GM19468 (cell line): ENCODE measurements around the gene TTLL13.
A peak's percentile ranks its signal among the peaks of the same experiment; 100 is the strongest.

Experiments used
- ATAC-seq: cut with Tn5 transposase; IDR thresholded peaks from one replicate; pipeline ENCODE4 v1.9.1; 2021; ENCODE audit warnings: mild to moderate bottlenecking, moderate library complexity, moderate number of reproducible peaks; ENCODE audit not compliant: unreplicated experiment; ENCODE audit errors: extremely low read depth

TTLL13 gene, protein sequence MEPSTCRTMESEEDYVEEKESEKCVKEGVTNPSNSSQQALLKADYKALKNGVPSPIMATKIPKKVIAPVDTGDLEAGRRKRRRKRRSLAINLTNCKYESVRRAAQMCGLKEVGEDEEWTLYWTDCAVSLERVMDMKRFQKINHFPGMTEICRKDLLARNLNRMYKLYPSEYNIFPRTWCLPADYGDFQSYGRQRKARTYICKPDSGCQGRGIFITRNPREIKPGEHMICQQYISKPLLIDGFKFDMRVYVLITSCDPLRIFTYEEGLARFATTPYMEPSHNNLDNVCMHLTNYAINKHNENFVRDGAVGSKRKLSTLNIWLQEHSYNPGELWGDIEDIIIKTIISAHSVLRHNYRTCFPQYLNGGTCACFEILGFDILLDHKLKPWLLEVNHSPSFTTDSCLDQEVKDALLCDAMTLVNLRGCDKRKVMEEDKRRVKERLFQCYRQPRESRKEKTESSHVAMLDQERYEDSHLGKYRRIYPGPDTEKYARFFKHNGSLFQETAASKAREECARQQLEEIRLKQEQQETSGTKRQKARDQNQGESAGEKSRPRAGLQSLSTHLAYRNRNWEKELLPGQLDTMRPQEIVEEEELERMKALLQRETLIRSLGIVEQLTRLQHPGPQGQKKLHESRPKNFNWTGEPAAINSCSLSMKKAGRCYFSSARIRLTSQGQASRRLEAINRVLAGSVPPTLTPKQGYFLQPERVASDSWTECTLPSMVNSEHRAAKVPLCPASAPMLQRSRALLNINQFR

GRCh38 chr15:90249203-90249863 lies at the start of gene TTLL13:
TSS of gene TTLL13 (plus strand) at chr15:90249556. CDS start at chr15:90250631, 1,075 bp downstream.
- ATAC-seq = no peak

- ATAC-seq = no peak
These were observed 48.7 kb upstream of the TTLL13 start for GRCh38 chr15:90200534-90201129.

DNA sequence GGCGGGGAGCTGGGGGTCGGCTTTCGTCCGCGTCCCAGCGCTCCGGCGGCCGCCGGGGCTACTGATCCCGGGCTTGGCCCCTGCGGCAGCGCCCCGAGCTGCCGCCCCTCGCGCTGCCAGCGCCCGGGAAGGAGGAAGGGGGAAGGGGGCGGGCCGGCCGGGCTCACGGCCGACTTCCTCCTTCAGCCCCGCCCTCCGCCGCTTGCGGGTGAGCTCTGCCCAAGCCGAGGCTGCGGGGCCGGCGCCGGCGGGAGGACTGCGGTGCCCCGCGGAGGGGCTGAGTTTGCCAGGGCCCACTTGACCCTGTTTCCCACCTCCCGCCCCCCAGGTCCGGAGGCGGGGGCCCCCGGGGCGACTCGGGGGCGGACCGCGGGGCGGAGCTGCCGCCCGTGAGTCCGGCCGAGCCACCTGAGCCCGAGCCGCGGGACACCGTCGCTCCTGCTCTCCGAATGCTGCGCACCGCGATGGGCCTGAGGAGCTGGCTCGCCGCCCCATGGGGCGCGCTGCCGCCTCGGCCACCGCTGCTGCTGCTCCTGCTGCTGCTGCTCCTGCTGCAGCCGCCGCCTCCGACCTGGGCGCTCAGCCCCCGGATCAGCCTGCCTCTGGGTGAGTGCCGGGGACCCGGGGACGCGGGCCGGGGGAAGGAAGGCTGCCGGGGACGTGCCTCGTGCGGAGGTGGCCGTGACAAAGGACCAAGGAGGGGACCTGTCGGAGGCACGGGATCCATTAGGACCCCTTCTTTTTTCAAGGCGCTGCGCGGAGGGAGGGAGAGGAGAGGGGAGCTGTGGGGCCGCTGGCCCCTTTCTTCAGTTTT lies 48.0 kb upstream of the TTLL13 start, which contains the start of gene SEMA4B:
TSS of gene SEMA4B (plus strand) at position 201 of the 814 bp plus-strand sequence. CDS start at position 450, 249 bp downstream.
- peak; percentile 68 for ATAC-seq

GRCh38 chr15:90201944-90202375 lies 47.4 kb upstream of the TTLL13 start:
- no peak for ATAC-seq

- ATAC-seq = no peak
These were observed 46.4 kb upstream of the TTLL13 start for GRCh38 chr15:90202929-90203328.

DNA sequence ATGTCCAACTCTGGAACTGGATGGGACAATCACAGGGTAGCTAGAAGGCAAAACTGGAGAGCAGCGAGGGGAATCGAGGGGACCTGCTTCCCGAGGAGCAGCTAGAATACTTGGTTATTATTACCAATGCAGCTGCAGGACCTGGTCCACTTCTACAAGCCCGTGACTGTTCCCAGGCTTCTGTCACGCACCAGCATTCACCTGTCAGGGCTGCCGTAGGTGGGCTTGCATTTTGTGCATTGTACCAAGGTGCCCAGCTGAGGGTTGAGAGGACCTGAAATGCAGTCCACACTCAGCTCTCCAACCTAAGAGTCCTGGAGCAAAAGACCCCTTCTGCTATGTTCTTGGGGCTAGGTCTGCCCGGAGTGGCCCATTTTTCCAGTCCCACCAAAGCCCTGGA lies 45.9 kb upstream of the TTLL13 start:
- ATAC-seq = no peak

GRCh38 chr15:90203922-90204321 lies 45.4 kb upstream of the TTLL13 start:
- no peak for ATAC-seq

DNA sequence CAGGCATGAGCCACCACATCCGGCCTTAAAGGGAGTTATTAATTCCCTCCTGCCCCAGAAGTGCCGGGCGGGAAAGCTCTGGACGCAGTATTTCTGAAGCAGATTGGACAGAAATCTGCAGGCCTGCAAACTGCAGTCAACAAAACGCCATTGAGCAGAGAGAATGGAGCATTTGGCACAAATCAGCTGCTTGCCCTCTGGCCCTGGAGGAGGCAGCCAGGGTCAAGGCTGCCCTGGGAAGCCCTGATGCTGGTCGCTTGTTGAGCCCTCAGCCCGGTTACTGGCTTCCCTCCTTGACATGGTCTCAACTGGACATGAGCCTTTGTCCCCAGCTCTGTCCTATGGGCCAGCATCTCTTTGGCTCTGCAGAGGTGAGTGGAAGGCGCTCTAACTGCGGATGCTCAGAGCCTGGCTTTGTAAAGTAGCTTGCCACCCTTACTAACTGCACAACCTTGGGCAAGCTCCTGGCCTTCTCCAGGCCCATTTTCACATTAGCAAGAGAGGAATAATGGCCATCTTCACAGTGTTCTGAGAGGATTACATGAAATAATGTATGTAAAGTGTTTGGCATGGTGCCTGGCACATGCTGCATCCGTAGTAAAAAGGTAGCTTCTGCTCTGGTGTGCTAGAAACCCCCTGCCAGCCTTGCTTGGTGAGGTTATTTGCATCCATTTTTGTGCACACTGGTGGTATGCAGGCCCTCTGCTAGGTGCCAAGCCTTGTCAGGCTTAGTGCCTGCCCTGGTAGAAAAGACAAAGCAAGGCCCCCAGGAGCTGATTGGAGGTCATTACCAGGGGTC lies 44.1 kb upstream of the TTLL13 start:
- no peak for ATAC-seq

- no peak for ATAC-seq
These were observed 43.5 kb upstream of the TTLL13 start for GRCh38 chr15:90205886-90206285.

DNA sequence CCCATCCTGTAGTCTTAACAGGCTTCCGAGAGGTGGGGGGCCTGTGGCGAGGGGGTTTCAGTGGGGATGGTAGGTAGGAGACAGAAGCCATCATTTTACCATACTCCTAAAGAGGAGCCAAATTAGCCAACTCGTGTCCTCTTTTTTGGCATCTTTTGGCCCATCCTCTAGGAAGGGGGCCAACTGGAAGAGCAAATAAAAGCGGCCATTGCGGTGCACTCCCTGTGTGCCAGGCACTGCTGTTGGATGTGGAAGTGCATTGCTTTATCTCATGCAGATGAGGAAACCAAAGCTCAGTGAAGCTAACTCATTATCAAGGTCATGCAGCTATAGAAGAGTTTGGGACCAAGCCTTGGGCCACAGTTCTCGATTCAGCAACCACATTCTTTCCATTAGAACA lies 42.1 kb upstream of the TTLL13 start:
- ATAC-seq = no peak

GRCh38 chr15:90208356-90208755 lies 41.0 kb upstream of the TTLL13 start:
- ATAC-seq = no peak

DNA sequence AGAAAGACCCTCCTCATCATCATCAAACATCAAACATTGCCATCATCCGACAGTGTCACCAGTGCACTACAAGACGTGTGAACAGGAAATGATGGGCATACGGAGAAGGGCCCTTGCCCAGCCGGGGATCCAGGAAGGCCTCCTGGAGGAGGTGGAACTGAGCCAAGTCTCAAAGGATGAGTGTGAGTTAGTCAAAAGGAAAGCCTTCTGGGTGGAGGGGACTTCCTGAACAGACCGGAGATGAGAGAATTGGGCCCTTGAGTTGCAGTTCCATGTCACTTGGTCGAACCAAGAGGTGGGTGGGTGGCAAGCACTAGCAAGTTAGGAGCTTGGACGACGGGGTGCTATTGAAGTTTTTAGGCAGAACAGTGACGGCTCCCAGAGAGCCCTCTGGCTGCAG lies 39.8 kb upstream of the TTLL13 start:
- ATAC-seq = no peak

GRCh38 chr15:90210593-90210992 lies 38.8 kb upstream of the TTLL13 start:
- ATAC-seq = no peak

DNA sequence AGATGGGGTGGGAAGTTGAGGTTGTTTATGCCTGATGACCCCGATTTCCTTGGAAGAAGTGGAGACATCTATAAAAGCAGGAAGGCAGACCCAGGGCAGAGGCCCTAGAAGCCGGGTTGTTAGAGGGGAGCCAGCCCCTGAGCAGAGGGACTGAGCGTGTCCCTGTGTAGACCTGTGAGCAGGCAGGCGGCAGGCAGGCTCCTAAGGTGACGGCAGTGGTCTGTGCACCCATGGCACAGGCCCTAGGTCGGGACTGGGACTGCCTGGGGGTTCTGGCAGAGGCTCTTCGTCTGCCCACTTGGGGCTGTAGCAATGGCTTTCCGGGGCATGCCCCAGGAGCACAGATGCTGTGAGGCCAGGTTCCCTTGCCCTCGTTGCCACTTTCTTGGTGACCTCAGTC lies 38.3 kb upstream of the TTLL13 start:
- no peak for ATAC-seq

GRCh38 chr15:90211440-90212143 lies 37.8 kb upstream of the TTLL13 start:
- no peak for ATAC-seq

DNA sequence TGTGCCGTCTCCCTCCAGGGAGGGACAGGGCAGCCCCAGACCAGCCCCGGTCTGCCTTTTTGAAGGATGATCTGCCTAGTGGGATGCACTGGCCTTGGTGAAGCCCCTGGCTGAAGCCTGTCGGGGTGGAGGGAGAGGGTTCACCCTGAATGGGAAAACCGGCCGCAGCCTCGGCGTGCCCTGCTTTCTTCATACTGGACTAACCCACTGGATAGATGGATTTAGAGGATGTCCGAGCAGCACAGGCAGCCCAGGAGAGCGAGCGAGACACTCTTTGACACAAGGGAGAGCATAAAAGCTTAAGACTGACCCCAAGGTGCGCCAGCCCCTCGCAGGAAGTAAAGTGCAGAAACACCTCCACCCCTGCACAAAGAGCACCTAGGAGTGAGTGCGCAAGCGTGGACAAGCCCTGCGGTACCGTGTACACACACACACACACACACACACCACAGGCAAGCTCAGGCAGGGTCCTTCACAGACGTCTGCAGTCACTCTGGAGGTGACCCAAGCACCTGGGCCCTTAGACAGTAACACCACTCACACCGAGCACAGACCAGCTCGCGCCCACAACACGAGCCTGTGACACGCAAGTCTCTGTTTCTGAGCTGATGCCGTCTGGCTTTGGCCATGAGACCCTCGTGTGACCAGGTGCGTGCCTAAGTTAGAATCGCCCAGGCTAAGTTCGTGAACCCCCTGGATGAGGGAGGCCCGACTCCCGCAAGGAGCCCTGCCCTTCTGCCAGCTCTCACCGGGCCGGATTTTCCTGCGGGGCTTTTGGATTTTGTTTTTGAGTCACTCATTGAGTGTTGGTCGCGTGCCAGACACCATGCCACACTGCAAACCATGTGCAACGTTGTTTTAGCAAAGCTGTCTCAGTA lies 36.9 kb upstream of the TTLL13 start:
- ATAC-seq = no peak

DNA sequence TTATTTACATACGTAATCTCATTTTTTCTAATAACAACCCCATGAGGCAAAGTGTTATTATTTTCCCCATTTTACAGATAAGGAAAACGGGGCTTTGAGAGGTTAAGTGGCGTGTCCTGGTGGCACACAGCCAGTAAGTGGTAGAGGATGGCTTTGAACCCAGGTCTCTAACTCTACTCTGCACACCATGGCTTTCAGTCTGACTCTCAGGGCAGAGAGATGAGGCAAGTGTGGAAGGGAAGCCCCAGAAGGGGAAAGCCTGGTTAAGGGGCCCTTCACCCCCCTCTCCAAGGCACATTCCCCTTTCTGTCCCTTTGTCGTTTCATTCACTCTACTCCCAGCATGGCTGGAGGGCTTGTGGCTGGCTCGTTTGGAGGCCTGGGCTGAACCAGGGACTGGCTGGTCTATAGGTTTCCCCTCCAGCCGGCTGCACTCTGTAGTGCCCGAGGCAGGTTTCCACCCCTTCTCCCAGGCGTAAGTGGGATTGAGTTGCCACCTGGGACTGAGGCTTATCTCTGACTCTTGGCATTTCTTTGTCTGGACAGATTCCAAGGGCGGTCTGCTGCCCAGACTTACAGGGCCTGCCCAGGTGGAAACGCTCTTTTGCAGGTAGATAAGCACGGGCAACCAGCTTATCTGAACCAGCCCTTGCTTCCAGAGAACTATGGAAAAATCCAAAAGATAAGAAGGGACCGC lies 36.1 kb upstream of the TTLL13 start:
- ATAC-seq = no peak
